GM21515 (cell line): ENCODE data around the gene SUPT5H.
A peak's percentile ranks its signal among the peaks of the same experiment; 100 is the strongest.
"Not testable (repeated sequence)": the region's sequence is repeated elsewhere in the genome, so short reads cannot be mapped to it uniquely, and the experiment has no call there.

Experiments used
- ATAC-seq: cut with Tn5 transposase; IDR thresholded peaks from one replicate; pipeline ENCODE4 v1.9.1; 2021; ENCODE audit not compliant: unreplicated experiment

The SUPT5H gene

DNA sequence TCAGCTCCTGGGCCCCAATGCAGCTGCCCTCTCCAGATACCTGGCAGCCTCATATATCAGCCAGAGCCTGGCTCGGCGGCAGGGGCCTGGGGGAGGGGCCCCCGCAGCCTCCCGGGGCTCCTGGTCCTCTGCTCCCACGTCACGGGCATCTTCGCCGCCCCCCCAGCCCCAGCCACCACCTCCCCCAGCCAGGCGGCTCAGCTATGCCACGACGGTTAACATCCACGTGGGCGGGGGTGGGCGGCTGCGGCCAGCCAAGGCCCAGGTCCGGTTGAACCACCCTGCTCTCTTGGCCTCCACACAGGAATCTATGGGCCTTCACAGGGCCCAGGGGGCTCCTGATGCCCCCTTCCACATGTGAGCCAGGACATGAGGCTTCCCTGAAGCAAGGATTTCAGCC lies 20.4 kb upstream of the SUPT5H start:
- ATAC-seq, result no peak

DNA sequence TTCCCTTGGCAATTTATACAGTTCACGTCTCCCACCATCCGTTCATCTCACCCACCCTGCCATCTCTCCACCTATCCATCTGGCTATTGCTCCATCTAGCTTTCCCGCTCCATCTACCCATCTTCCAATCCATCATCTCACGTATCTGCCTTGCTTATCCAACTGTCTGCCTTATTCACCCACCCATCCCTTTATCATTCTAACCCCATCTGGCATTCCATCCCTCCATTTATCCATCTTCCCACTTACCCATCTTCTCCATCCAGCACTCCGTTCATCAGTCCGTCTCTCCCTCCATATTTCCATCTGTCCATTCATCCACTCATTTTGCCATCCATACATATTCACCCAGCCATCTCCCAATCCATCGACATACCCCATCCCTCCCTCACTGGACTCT lies 19.6 kb upstream of the SUPT5H start:
- ATAC-seq, result no peak

DNA sequence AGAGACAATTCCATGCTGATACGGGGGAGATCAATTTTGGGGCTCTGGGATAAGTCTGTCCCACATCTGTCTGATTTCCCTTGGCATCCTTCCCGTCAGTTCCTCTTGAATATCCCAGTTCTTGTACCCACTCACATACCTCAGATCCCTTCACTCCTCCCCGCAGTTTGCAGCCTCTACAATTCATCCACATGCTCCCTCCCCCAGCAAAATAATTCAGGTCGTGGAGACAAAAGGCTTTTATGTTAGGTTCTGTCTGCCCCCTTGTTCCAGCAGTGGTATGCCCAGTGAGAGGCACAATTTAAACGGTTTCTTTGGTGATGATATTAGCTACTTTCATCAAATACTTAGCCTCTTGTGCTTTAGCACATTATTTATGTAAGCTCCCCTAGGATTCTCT lies 19.2 kb upstream of the SUPT5H start:
- no peak for ATAC-seq

DNA sequence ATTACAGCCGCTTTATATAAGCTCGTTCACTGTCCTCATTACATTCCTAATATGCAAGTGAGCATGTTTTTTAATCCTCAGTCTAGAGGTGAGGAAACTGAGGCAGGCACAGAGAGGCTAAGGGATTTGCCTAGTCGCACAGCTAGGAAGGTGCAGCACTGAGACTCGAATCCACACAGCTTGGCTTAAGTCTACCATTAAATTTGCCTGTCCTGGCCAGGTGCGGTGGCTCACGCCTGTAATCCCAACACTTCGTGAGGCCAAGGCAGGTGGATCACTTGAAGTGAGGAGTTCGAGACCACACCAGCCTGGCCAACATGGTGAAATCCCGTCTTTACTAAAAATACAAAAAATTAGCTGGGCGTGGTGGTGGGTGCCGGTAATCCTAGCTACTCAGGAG lies 17.7 kb upstream of the SUPT5H start:
- ATAC-seq, result no peak

DNA sequence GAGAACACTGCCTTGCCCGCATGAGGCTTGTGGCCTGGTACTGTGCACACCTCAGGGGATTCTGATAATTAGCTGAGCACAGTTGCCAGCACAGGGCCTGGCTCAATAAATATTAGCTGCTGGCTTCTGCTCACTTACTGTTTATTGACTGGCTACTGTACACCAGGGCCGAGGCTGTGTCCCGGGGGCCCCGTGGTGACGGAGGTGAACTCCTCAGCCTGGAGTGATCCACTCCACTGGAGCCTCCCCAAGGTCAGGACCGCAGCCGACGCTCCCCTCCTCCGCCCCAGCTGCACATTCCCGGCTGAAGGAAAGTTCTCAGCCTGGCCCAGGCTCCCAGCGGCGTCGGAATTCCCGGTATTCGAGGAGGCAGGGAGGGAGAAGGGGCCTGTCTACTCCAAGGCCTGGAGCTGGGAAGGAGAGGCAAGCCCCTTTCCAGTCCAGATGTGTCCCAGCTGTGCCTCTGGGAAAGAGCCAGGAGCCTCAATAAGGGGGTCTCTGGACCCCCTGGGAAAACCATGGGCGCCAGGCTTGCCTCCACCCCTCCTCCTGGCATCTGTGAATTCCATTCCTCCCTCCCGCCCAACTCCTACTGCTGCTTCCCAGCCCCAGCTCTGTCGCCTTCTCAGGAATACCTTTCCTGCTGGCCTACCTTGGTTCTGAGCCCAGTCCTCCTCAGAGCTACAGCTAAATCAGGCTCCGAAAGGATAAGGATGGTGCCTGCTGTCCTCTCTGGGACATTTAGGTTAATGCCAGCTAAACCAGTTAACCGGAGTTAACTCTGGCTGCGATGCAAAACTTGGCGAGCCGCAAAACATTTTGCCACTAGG lies 16.9 kb upstream of the SUPT5H start:
- no peak for ATAC-seq

DNA sequence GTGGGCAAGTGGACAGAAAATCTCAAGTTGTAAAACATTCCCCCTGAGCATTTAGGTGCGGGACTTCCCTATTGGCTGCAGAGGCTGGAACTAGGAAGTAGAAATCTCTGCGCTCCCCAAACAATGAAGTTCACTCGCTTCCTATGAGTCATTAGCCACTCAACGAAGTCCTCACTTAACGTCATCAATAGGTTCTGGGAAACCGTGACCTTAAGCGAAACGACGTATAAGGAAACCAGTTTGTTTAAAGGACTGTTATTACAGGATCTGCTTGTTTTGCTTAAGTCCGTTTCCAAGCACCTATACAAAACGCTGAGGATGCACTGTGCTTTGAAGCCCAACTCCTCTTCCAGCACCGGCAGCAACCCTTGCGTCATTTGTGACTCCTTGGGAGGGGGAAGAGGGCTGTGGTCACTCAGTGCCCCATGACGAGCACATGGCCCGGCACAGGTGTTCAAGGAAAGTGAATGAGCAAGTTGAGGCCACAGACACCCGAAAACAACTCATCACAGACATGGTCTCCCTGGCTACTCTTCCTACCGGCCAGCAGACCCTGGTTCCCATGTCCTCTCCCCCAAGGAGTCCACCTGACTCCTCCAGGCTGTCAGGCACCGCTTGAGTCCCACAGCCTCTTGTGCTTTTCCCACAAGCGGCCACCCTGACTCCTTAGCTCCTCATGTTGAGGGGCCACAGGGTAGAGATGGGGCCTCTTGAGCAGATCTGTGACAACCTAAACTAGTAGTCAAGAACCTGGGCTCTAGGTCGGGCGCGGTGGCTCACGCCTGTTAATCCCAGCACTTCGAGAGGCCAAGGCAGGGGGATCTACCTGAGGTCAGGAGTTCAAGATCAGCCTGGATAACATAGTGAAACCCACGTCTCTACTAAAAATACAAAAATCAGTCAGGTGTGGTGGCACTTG lies 14.4 kb upstream of the SUPT5H start:
- no peak for ATAC-seq

DNA sequence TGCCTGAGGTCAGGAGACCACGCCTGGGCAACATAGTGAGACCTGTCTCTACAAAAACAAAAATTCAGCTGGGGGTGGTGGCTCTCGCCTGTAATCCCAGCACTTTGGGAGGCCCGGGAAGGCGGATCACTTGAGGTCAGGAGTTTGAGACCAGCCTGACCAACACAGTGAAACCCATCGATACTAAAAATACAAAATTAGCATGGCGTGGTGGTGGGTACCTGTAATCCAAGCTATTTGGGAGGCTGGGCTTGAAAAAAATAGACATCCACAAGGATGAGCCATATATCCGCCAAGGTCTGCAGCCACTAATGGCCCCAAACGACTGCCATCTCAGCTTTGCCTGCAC lies 12.7 kb upstream of the SUPT5H start:
- ATAC-seq, result no peak

DNA sequence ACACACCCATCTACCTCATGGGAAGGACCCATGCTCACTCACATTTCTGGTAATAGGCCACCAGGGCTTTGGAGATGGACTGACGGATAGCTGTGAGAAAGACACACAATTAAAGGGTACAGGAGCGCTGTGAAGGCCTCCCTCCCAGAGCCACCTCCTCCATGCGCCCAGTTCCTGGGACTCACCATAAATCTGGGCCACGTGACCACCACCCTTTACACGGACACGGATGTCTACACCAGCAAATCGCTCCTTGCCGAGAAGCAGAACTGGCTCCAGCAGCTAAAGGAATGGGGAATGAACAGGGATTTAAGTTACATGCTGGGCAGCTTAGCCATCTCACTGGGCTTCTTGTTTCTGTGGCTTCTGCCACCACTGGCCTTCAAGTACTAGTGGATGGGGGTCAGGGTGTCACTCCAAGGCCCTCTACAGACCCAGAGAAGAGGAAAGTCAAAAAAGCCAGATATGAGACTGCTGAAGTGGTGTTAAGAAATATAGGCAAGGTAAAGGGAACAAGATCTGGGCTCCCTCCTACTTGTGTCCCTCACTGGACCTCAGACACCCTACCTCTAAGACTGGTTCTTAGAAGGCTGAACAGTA lies 11.8 kb upstream of the SUPT5H start:
- no peak for ATAC-seq

DNA sequence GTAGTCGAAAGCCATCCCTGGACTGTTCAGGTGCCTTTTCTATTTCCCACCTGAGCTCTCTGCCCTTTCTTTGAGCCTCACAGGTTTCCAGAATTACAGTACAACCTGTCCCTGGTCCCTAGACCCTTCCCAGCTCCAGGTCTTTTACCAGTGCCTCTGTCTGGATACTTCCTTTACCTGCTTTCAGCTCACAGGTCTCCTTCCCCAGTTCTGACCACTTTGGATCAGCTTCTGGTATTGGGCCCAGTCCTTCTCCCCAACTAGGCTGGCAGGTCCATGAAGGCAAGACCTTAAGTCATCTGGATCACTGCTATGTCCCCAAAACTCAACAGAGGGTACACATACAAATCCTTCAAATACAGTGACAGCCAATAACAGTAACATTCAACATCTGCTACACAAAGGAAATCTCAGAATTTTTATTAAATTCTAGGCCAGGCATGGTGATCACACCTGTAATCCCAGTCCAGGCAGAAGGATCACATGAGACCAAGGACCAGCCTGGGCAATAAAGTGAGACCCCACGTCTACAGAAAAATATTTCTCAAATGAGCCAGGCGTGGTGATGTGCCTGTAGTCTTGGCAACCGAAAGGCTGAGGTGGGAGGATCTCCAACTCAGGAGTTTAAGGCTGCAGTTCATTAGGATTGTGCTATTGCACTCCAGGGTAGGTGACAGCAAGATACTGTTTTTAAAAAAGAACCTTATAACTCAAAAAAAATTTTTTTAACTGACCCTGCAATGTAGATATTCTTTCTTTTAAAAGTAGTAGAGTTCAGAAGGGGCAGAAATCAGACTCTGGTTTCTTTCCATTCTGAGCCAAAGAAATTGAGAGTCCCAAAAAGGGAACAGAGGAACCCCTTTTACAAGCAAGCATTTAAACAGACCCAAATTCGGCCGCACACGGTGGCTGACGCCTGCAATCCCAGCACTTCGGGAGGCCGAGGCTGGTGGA lies 11.0 kb upstream of the SUPT5H start:
- no peak for ATAC-seq

DNA sequence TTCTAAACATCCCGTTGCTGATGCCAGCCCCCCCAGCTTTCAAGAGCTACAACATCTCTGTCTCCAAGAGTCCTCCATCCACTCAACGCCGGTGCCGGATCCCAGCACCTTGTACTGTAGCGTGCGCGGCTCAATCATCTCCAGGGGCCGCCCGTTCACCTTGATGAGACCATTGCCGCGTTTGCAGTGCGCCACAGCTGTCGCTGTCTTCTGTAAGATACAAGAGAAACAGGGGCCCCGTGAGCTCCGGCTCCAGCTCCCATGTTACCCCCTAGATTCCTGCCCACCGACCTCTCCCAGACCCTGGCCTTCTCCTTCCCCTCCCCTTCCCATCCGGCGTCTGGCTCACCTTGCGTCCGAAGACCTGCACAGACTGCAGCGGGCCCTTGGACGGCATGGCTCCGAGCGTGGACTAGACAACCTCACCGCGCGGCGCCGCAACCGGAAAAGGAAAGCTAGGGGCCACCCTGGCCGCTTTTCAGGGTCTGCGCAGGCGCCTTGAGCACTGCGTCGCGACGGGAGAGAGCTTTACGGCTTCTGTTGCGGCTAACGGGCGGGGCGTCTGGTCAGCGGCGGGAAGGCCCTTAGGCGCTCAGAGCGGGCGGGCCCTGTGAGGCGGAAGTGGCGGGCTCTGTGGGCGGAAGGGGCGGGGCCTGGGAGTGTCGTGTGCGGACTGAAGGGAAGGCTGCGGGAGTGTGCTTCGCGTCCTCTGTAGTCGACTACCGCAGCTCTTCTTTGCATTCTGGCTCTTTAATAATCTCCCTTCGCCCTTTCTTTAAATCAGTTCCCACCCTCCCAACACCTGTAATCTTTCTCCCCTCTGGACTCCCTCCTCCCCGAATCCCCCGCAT lies 9.7 kb upstream of the SUPT5H start, which contains the start of gene RPS16:
TSS of gene RPS16 (minus strand) at position 451 of the 851 bp plus-strand sequence. CDS start at position 397, 54 bp downstream.
- ATAC-seq, result peak; percentile 67

DNA sequence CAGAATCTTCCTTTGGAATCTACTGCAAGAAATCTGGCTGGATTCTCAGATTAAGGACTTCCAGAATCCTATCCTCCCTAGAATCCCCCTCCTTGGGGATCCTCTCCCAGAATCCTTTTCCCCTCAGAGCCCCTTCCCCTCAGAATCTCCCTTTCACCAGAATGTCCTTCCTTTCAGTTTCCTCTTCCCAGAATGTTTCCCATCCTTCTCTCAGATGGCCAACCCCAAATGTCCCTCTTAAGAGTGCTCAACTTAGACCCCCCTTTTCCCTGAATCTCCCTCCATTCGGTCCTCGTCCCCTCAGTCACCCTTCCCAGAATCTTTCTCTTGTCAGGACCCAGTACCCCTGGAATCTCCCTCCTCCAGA lies 9.0 kb upstream of the SUPT5H start:
- no peak for ATAC-seq

DNA sequence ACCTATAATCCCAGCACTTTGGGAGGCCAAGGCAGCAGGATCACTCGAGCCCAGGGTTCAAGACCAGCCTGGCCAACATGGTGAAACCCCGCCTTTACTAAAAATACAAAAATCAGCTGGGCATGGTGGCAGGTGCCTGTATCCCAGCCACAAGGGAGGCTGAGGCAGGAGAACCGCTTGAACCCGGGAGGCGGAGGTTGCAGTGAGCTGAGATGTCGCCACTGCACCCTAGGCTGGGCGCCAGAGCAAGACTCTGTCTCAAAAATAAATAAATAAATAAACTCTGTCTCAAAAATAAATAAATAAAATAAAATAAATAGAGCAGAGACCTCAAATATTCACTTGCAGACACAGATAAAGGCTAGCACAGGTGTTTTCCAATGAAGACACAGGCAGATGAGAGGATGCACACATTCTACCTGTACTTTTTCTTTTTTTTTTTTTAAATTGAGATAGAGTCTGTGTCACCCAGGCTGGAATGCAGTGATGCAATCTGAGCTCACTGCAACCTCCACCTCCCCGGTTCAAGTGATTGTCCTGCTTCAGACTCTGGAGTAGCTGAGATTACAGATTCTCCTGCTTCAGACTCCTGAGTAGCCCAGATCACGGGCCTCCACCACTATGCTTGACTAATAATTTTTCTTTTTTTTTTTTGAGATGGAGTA lies 7.0 kb upstream of the SUPT5H start:
- ATAC-seq, result no peak

DNA sequence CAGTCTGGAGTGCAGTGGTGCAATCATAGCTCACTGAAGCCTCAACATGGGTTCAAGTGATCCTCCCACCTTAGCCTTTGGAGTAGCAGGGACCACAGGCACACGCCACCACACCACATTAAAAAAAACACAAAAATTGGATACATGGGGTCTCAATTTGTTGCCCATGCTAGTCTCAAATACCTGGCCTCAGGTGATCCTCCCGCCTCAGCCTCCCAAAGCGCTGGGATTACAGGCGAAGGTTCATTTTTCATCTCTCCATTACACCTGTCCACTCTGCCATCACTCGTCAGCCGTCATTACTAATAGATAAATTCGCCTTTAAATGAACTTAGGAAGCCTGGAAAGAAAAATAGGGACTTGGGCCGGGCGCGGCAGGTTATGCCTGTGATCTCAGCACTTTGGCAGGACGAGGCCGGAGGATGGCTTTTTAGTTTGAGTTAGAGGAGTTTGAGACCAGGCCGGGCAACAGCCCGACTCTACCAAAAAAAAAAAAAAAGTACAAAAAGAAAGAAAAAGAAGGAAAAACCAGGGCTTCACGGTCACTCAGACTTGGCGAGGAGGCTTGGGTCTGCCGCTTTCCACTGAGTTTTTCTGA lies 685 bp upstream of the SUPT5H start:
- no peak for ATAC-seq

DNA sequence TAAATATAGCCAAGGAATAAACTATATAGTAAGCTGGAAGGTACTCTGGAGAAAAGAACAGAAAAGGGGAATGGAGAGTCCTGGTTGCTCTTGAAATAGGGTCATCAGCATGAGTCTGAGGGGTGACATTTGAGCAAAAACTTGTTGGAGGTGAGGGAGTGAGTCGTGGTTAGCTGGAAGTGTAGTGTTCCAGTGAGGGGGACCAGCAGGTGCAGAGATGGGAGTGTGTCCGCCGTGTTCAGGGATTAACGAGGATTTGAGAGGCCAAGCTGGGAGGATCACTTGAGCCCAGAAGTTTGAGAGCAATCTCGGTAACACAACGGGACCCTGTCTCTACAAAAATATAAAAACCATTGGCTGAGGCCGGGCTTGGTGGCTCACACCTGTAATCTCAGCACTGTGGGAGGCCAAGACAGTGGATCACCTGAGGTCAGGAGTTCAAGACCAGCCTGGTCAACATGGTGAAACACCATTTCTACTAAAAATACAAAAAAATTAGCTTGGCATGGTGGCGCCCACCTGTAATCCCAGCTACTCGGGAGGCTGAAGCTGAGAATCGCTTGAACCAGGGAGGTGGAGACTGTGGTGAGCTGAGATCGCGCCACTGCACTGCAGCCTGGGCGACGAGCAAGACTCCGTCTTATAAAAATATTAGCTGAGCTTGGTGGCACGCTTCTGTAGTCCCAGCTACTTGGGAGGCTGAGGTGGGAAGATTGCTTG lies 1.1 kb downstream of the SUPT5H start:
- no peak for ATAC-seq

DNA sequence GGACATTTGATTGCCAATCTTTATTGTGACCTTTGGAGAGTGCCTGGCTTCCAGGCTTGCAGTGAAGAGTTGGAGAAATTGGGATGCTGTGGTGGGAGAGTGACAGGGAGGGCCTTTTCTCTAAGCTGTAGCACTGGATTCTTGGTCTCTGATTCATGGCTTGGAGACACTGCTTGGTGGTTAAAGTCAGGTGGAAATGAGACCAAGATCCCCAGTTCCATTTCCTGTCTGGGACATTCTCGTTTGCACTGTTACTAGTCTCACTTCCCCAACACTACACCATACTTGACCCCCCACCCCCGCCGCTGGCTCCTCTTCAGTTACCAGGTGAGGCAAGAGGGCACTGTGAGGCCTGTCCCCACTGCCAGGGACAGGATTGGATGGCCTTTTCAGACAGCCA lies 2.9 kb downstream of the SUPT5H start:
- ATAC-seq, result no peak

DNA sequence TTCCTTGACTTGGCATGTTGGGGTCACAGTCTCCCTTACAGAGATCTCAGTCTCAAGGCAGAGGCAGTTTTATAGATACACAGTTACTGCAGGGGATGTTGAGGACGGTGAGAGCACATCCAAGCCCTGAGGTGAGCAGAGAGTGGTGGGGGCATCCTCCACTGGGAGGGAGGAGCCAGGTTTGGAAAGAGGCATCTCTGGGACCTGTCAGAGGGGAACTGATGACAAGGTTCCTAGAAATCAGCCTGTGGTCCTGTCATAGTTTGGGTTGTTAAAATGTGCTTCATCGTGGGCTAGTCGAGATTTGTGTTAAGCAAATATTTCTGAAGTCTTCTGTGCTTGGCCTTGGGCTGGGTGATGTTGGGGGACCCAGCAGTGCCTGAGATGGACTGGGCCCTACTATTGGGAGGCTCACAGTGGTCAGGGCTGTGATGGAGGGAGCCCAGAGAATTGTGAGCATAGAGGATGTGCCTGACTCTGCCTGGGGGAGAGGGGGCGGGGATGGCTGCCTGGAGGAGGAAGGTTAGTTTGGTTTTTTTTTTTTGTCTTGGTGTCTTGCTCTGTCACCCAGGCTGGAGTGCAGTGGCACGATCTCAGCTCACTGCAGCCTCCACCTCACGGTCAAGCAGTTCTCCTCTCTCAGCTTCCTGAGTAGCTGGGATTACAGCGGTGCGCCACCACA lies 3.9 kb downstream of the SUPT5H start:
- ATAC-seq, result no peak

DNA sequence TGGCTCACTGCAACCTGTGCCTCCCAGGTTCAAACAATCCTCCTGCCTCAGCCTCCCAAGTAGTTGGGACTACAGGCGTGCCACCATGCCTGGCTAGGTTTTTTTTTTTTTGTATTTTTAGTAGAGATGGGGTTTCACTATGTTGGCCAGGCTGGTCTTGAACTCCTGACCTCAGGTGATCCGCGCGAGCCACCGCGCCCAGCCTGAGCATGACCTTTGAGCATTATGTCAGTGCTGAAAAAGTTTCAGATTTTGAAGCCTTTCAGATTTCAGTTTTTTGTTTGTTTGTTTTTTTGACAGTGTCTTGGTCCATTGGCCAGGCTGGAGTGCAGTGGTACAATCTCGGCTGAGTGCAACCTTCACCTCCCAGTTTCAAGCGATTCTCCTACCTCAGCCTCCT lies 5.9 kb downstream of the SUPT5H start:
- not testable (repeated sequence) for ATAC-seq

DNA sequence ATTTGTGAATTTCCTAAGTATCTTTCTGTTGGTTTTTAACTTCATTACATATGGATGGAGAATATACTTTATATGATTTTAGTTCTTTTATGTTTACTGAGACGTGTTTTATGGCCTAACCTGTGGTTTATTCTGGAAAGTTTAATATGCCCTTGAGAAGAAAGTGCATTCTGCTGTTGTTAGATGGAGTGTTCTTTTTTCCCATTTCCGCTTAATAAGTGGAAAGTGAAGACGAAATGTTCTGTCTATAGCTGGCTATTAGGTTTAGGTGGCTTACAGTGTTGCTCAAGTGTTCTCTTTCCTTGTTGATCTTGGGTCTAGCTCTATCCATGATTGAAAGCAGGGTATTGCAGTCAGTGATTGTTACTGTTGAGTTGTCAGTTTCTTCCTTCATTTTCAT lies 18.0 kb downstream of the SUPT5H start:
- ATAC-seq, result no peak
